Endothelial cell of umbilical vein (primary cell): ENCODE results near the gene PROKR2. TPM values are rescaled to one million over a fixed set of nuclear protein-coding genes. Genes with fewer than 3 reads are reported as not detected.

Experiments used
- BruUV-seq: library from RNA; stranded (reverse); fragments of 400-500 nt; replicated peaks from 2 replicates; lab custom pipeline; 2021; lab: Mats Ljungman, UMichigan
- CTCF ChIA-PET: fragments of 300-600, 350-600 bp; sonication (Branson Sonifier 250); formaldehyde crosslinking; loops from one replicate; lab custom pipeline; 2021; ENCODE audit warnings: antibody characterized with exemption, inconsistent platforms; lab: Charles Lee
- POLR2A ChIA-PET: fragments of 300-600, 350-600 bp; sonication (Branson Sonifier 250); formaldehyde crosslinking; loops from one replicate; lab custom pipeline; 2021; ENCODE audit warnings: antibody characterized with exemption, inconsistent platforms; lab: Charles Lee
- DNase-seq: peaks from one replicate; pipeline ENCODE4 v3.0.0-alpha.2; 2011; ENCODE audit warnings: low read depth, low spot score
- FAIRE-seq: peaks from 2 replicates; lab custom pipeline; 2011; peaks lifted over from hg19 to GRCh38; lab: Jason Lieb, UNC
- H2AFZ ChIP-seq: 2 replicates; pipeline ENCODE4 v1.6.0; 2012; ENCODE audit warnings: low read depth, low read length, control low read depth, inconsistent platforms
- H3K27ac ChIP-seq: 2 replicates; pipeline ENCODE4 v1.5.1; 2011; ENCODE audit warnings: low read depth, mild to moderate bottlenecking, control low read depth, low read length, moderate library complexity; ENCODE audit not compliant: insufficient read depth
- H3K27me3 ChIP-seq, 2 experiments: 2 replicates each; pipeline versions ENCODE4 v1.6.0 to v1.6.1; 2011; ENCODE audit warnings: low read length in 2 of 2, mixed read lengths in 1 of 2; ENCODE audit not compliant: control insufficient read depth in 2 of 2, insufficient read depth in 2 of 2
- H3K36me3 ChIP-seq, 2 experiments: 2 replicates in 1 of 2; 3 replicates in 1 of 2; pipeline ENCODE4 v1.5.1; 2011; ENCODE audit warnings: low read length in 2 of 2, mild to moderate bottlenecking in 1 of 2, moderate library complexity in 1 of 2; ENCODE audit not compliant: control insufficient read depth in 2 of 2, insufficient read depth in 2 of 2; ENCODE audit errors: extremely low read depth in 1 of 2
- H3K4me1 ChIP-seq: 3 replicates; pipeline ENCODE4 v1.5.1; 2011; ENCODE audit warnings: mild to moderate bottlenecking, low read length; ENCODE audit not compliant: control insufficient read depth, insufficient read depth; ENCODE audit errors: extremely low read depth
- H3K4me2 ChIP-seq: 2 replicates; pipeline ENCODE4 v1.6.1; 2011; ENCODE audit warnings: low read length, control low read depth, mixed read lengths; ENCODE audit not compliant: insufficient read depth
- H3K4me3 ChIP-seq, 3 experiments: fragments of 200-600 bp in 1 of 3; sonication (generic), shearing (Covaris generic) in 1 of 3; replicated peaks in 1 of 3; 2 replicates each; pipeline ENCODE4 v1.5.1; 2011 to 2016; ENCODE audit warnings: control low read depth in 3 of 3, low read length in 3 of 3, mild to moderate bottlenecking in 2 of 3, inconsistent platforms in 1 of 3, low read depth in 1 of 3, moderate library complexity in 1 of 3; ENCODE audit not compliant: insufficient read depth in 1 of 3
- H3K79me2 ChIP-seq: 2 replicates; pipeline ENCODE4 v1.6.0; 2012; ENCODE audit warnings: low read length, inconsistent platforms; ENCODE audit not compliant: control insufficient read depth, insufficient read depth
- H3K9ac ChIP-seq: replicated peaks from 2 replicates; pipeline ENCODE3; 2011; ENCODE audit warnings: low read length, control low read depth; ENCODE audit not compliant: insufficient read depth; ENCODE audit errors: extremely low read depth
- H3K9me1 ChIP-seq: replicated peaks from 3 replicates; pipeline ENCODE4 v1.6.0; 2011; ENCODE audit warnings: mild to moderate bottlenecking, low read length; ENCODE audit not compliant: control insufficient read depth, insufficient read depth; ENCODE audit errors: extremely low read depth
- H3K9me3 ChIP-seq: replicated peaks from 2 replicates; pipeline ENCODE4 v1.5.1; 2012; ENCODE audit warnings: low read length, inconsistent platforms; ENCODE audit not compliant: control insufficient read depth, insufficient read depth
- H4K20me1 ChIP-seq: replicated peaks from 2 replicates; pipeline ENCODE3; 2011; ENCODE audit warnings: mild to moderate bottlenecking, low read length; ENCODE audit not compliant: control insufficient read depth, insufficient read depth; ENCODE audit errors: extremely low read depth
- EZH2 ChIP-seq: IDR thresholded peaks from 2 replicates; pipeline ENCODE4 v1.6.1; 2012; ENCODE audit warnings: borderline replicate concordance, low read depth, mild to moderate bottlenecking, moderate library complexity, low read length, inconsistent platforms; ENCODE audit not compliant: severe bottlenecking
- FOS ChIP-seq: IDR thresholded peaks from 2 replicates; pipeline ENCODE4 v1.6.1; 2011; ENCODE audit warnings: mild to moderate bottlenecking, low read length, moderate library complexity, borderline replicate concordance; ENCODE audit not compliant: insufficient read depth
- GATA2 ChIP-seq: IDR thresholded peaks from 2 replicates; pipeline ENCODE4 v1.7.0; 2011; ENCODE audit warnings: low read depth, mild to moderate bottlenecking, moderate library complexity, mixed read lengths, low read length; ENCODE audit not compliant: insufficient read length, insufficient read depth
- JUN ChIP-seq: IDR thresholded peaks from 2 replicates; pipeline ENCODE4 v1.6.1; 2011; ENCODE audit warnings: borderline replicate concordance, low read depth; ENCODE audit not compliant: insufficient read length, insufficient read depth
- MYC ChIP-seq: IDR thresholded peaks from one replicate; pipeline ENCODE4 v1.6.1; 2011; ENCODE audit warnings: mild to moderate bottlenecking, low read depth, low read length
- POLR2A ChIP-seq: IDR thresholded peaks from 2 replicates; pipeline ENCODE4 v1.6.1; 2012; ENCODE audit warnings: low read depth, mild to moderate bottlenecking, control low read depth, low read length
- POLR2AphosphoS5 ChIP-seq: IDR thresholded peaks from 2 replicates; pipeline ENCODE4 v1.6.1; 2012; ENCODE audit warnings: low read depth, mild to moderate bottlenecking, control low read depth, low read length, moderate library complexity; ENCODE audit not compliant: insufficient read depth
- dilution Hi-C: fragments of 300-500 bp; cut with MboI; formaldehyde crosslinking; loops from one replicate; pipeline ENCODE4 v1.15.0; 2019; ENCODE audit warnings: low sequenced_read_pairs; ENCODE audit not compliant: extremely low pct_ligation_motif_present
- intact Hi-C: fragments of 100-400 bp; cut with micrococcal nuclease; formaldehyde crosslinking; loops from one replicate; pipeline ENCODE4 v1.10.0; 2022
- polyA plus RNA-seq, 4 experiments: library from polyadenylated mRNA; depleted of rRNA in 3 of 4; stranded (reverse) in 3 of 4; unstranded in 1 of 4; fragments of >200 nt; gene quantifications; 2 replicates each; pipeline versions ENCODE4 v1.2.1 to v1.2.3, GENCODE V29; 2011 to 2012; ENCODE audit warnings: missing spikeins in 1 of 4
- total RNA-seq: library from RNA; stranded (reverse); gene quantifications from 2 replicates; pipeline ENCODE4 v1.2.3, GENCODE V29; 2021
- TF ChIP-seq, protein P1 (sequence below): IDR thresholded peaks from 2 replicates; pipeline ENCODE4 v1.6.1; 2011; ENCODE audit not compliant: insufficient read depth, insufficient read length
- TF ChIP-seq, protein P2 (sequence below), 2 donors: IDR thresholded peaks; 1 replicate in 1 of 2; 2 replicates in 1 of 2; pipeline ENCODE4 v1.5.1; 2011; ENCODE audit warnings: low read length in 2 of 2, mild to moderate bottlenecking in 2 of 2, moderate library complexity in 2 of 2, control low read depth in 1 of 2, inconsistent platforms in 1 of 2, low read depth in 1 of 2; ENCODE audit not compliant: insufficient read depth in 1 of 2; ENCODE audit errors: extremely low read depth in 1 of 2

PROKR2 gene
- total and polyA plus RNA-seq, 2 donors (not counting 3 experiments of a cell fraction or from before 2014, with no cell fraction given): not detected

- H3K27me3 ChIP-seq: peaks cover 7 to 8% of the 10 kb centered on the region in 2 experiments
- ChIA-PET CTCF (interaction anchor here (1.1 kb wide), 1 partner anchor 36 kb away, joined by 3 read pairs; no protein-coding TSS in a partner anchor), POLR2A (interaction anchor here (0.5 kb wide), 1 partner anchor 15 kb away, joined by 5 read pairs; no protein-coding TSS in a partner anchor)
- no peak for DNase-seq
- no peaks in the 10 kb centered on the region for H3K79me2 ChIP-seq
- no peaks in the 10 kb centered on the region for H3K4me1 ChIP-seq
- no peak overlapping the region for H2AFZ ChIP-seq
- no peak for FAIRE-seq
- TF ChIP-seq JUN (no peak), POLR2AphosphoS5 (no peak), GATA2 (no peak), MYC (no peak), EZH2 (no peak), FOS (no peak), POLR2A (no peak)
- TF ChIP-seq, protein P1, sequence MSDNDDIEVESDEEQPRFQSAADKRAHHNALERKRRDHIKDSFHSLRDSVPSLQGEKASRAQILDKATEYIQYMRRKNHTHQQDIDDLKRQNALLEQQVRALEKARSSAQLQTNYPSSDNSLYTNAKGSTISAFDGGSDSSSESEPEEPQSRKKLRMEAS: no peak
- TF ChIP-seq, protein P2, sequence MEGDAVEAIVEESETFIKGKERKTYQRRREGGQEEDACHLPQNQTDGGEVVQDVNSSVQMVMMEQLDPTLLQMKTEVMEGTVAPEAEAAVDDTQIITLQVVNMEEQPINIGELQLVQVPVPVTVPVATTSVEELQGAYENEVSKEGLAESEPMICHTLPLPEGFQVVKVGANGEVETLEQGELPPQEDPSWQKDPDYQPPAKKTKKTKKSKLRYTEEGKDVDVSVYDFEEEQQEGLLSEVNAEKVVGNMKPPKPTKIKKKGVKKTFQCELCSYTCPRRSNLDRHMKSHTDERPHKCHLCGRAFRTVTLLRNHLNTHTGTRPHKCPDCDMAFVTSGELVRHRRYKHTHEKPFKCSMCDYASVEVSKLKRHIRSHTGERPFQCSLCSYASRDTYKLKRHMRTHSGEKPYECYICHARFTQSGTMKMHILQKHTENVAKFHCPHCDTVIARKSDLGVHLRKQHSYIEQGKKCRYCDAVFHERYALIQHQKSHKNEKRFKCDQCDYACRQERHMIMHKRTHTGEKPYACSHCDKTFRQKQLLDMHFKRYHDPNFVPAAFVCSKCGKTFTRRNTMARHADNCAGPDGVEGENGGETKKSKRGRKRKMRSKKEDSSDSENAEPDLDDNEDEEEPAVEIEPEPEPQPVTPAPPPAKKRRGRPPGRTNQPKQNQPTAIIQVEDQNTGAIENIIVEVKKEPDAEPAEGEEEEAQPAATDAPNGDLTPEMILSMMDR (IDR thresholded peaks at IDR 0.05; ENCODE audit: extremely low read depth in 1 of 2, insufficient read depth in 1 of 2, low read depth in 1 of 2, low read length in 2 of 2): no peak
- no peaks in the 10 kb centered on the region for H3K36me3 ChIP-seq
- no TSS peak for BruUV-seq
- H3K4me3 ChIP-seq: no peak overlapping the region
- dilution Hi-C loops: no loop called here
- no peaks in the 10 kb centered on the region for H3K9me1 ChIP-seq
- H3K9me3 ChIP-seq: no peaks in the 10 kb centered on the region
- intact Hi-C loops: no loop called here
- H3K27ac ChIP-seq: no peak overlapping the region
- H3K4me2 ChIP-seq: no peak overlapping the region
- H3K9ac ChIP-seq: no peak overlapping the region
- no peaks in the 10 kb centered on the region for H4K20me1 ChIP-seq
These were observed 48.3 kb upstream of the PROKR2 start for GRCh38 chr20:5364997-5365597.
